ENCODE results near the gene ACTR8. TPM values are rescaled to one million over a fixed set of nuclear protein-coding genes. Genes with fewer than 3 reads are reported as not detected.

The ACTR8 gene
- total RNA-seq, 1 donor, result 38.0 TPM

Other genes with a start within 250 kb of the ACTR8 start
- under 0.01 and 0.32 TPM in 2 replicates for gene CHDH, start 35.7 kb downstream of the ACTR8 start, total RNA-seq
- gene IL17RB, start 35.6 kb downstream of the ACTR8 start, total RNA-seq, result 0.32 and 0.43 TPM in 2 replicates
- 15.5 and 19.4 TPM in 2 replicates for gene SELENOK, start 9.7 kb upstream of the ACTR8 start, total RNA-seq
- gene CACNA2D3, start 240.4 kb upstream of the ACTR8 start, total RNA-seq, result 3.2 and 4.3 TPM in 2 replicates

Data from fibroblast of villous mesenchyme (primary cell).